GM19025 (cell line): ENCODE data around the gene RASAL2.
"Not testable (repeated sequence)": the region's sequence is repeated elsewhere in the genome, so short reads cannot be mapped to it uniquely, and the experiment has no call there.

Source experiments
- ATAC-seq: cut with Tn5 transposase; IDR thresholded peaks from one replicate; pipeline ENCODE4 v1.9.1; 2021; ENCODE audit warnings: mild to moderate bottlenecking, low read depth, moderate library complexity; ENCODE audit not compliant: unreplicated experiment

RASAL2 gene

DNA sequence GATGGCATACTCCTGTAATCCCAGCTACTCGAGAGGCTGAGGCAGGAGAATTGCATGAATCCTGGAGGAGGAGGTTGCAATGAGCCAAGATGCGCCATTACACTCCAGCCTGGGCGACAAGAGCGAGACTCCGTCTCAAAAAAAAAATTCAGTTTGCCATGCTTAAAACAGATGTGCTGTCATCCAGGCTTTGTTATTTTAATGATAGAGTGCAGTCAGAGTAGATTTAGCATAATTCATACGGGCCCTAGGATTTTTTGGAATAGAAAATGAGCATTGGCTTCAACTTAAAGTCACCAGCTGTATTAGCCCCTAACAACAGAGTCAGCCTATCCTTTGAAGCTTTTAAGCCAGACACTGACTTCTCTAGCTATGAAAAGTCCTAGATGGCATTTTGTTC is 124.6 kb downstream of the RASAL2 start:
- ATAC-seq = no peak

GRCh38 chr1:178220094-178220493 is 126.2 kb downstream of the RASAL2 start:
- no peak for ATAC-seq

- no peak for ATAC-seq
Observed at GRCh38 chr1:178223289-178223688, 129.4 kb downstream of the RASAL2 start.

DNA sequence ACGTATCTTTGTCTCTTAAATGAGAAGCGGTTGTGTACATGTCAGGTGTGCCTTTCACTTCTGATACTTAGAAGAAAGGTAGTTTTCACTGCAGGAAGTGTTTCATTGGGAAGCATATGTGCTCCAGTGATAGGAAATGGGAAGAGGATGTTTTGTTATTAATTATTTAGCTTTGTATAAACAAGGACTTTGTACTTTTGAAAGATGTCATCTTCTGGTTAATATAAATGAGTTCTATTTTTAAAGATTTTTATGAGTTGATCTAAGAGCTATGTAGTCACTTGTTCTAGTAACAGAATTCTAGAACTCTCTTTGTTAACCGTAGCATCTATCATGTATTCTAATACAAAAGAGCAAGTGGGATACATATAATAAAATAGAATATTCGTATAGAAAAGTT is 130.5 kb downstream of the RASAL2 start:
- no peak for ATAC-seq

DNA sequence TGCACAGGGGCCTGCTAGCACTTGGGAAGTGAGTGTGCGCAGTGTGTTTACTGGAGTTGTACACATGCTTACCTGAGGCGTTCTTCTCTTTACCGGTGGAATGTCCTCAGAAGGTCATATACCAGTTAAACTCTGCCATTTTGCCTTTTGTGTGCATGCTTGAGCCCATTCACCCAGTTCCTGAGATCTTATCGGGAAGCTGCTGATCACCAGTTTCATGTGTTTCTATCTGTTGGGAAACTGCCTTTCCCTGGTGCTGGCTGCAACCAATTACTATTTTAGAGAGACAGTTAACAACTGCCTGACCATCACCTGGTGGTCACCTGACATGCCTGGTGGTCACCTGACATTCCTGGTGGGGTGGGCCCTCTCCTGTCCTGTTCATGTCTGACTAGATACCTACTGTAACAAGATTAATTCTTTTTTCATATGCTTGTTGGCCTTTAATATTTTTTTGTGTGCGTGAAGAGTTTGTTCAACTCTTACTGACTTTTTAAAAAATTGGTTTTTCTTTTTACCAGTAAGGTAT is 137.0 kb downstream of the RASAL2 start:
- ATAC-seq = no peak

DNA sequence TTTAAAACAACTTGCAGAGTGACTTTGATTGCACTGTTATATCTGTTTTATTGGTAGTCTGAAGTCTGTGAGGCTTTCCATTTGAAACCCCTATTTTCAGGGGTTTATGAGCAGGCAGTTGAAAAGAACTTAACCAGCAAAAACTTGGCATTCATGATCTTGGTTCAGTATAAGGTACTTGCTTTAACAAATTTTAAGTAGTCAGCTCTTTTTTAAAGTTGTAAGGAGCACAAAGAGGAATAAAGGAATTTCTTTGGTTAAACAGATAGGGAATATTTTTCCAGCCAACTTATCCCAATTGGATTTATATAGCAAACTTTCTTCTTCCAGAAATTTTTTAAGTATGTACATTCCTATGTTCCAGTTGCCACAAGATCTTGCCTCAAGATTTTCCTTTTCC is 138.2 kb downstream of the RASAL2 start:
- no peak for ATAC-seq

- ATAC-seq = no peak
Observed at GRCh38 chr1:178232949-178233348, 139.0 kb downstream of the RASAL2 start.

DNA sequence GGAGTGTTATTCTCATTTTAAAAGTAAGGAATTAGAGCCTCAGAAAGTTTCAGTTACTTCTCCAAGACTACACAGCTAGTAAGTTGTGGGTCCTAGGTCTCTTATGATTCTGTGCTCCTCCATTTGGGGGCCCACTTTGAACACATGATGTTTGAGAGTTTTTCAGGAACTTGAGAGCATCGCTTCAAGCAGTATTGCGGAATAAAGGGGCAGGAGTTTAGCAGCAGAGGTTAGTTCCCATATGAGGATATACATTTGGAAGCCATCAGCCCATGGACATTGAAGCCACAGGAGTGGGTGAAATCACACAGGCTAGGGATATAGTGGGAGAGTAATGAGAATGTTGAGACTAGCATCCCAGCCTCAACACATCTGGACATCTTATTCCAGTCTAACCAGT is 143.2 kb downstream of the RASAL2 start:
- no peak for ATAC-seq

DNA sequence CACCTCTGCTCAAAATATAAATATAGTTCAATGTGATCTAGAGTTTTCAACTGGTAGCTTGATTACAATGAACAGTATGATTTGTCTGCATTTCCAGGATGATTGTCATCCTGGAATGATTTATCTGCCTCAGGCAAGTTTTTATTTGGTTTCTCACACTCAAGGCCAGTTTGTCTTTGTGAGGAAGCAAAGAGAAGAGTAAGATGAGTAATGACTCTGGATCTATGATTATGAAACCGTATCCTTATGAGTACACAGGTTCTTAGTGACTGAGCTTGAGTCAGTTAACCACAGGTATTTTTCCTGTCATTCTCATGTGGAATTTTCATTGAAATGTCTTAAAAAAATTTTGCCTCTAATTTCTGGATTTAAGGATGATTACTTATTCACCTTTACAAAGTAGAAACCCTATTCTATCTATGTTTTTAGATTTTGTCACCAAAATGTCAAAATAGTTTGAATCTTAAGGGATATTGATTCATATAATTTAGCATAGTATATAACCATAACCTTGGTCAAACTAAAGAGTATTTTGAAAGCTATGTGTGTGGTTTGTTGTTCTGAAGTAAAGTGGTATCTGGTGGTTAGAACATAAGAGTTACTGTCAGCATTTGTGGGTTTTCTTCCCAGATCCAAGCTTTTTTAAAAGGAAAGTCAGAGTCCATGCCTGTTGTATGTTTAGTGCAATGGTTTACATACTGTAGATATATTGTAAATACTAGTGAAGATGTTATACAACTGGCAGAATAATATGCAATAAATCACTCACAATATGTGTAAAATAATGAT is 145.0 kb downstream of the RASAL2 start:
- ATAC-seq = no peak

- no peak for ATAC-seq
Observed at GRCh38 chr1:178241057-178241456, 147.2 kb downstream of the RASAL2 start.

- no peak for ATAC-seq
Observed at GRCh38 chr1:178241837-178242236, 147.9 kb downstream of the RASAL2 start.

DNA sequence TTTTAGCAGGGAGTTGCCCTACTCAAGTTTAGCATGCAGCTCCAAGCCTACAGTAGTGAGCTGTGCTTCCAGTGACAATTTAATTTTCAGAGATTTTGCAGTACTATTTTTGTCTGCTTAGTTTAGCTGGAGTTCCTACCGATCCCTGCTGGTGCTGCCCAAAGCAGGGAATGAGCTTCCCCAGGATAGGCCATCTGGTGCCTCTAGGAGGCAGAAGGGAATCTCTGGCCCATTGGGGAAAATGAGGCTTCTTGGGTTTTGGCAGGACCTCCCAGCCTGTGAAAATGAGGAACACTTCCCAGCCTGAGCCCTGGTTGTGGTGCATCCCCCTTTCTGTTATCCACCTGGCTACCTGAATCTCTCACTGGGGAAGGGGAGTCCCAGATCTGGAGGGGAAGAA is 149.2 kb downstream of the RASAL2 start:
- no peak for ATAC-seq

GRCh38 chr1:178243890-178244289 is 150.0 kb downstream of the RASAL2 start:
- ATAC-seq = no peak

GRCh38 chr1:178248284-178248683 is 154.4 kb downstream of the RASAL2 start:
- ATAC-seq = not testable (repeated sequence)

GRCh38 chr1:178253581-178253980 is 159.7 kb downstream of the RASAL2 start:
- ATAC-seq = not testable (repeated sequence)

- ATAC-seq = no peak
Observed at GRCh38 chr1:178254433-178254832, 160.5 kb downstream of the RASAL2 start.

DNA sequence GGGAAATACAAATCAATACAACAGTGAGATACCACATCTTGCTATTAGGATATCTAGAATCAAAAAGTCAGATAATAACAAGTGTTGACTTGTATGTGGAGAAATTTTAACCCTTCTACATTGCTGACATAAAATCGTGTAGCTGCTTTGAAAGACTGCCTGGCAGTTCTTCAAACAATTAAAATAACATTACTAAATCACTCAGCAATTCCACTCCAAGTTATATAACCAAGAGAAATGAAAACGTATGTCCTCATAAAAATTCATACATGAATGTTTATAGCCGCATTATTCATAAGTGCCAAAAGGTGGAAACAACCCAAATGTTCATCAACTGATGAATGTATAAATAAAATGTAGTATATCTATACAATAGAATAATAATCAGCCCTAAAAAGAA is 164.6 kb downstream of the RASAL2 start:
- ATAC-seq = no peak

GRCh38 chr1:178262120-178262500 is 168.2 kb downstream of the RASAL2 start:
- no peak for ATAC-seq

GRCh38 chr1:178263341-178263740 is 169.4 kb downstream of the RASAL2 start:
- ATAC-seq = no peak

- ATAC-seq = no peak
Observed at GRCh38 chr1:178266113-178266512, 172.2 kb downstream of the RASAL2 start.

DNA sequence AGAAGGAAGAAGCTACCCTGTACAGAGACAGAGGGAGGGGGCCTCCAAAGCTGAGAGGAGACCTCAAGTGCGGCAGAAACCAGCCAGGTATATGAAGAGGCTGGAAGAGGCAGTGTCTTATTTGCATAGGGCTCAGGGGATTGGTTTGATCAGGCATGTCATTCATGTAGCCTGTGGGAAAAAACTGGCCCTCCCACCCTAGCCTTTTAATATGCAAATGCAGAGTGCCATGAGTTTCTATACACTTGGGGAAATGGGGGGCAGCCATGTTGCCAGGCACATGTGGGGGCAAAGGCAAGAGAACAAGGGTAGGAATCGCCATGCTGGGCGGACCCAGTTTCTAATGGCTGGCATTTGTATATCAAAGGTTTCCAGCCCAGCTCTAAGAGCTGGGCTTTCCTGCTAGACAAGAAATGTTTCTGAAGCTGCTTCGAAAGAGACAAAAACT is 172.7 kb downstream of the RASAL2 start:
- ATAC-seq = no peak

DNA sequence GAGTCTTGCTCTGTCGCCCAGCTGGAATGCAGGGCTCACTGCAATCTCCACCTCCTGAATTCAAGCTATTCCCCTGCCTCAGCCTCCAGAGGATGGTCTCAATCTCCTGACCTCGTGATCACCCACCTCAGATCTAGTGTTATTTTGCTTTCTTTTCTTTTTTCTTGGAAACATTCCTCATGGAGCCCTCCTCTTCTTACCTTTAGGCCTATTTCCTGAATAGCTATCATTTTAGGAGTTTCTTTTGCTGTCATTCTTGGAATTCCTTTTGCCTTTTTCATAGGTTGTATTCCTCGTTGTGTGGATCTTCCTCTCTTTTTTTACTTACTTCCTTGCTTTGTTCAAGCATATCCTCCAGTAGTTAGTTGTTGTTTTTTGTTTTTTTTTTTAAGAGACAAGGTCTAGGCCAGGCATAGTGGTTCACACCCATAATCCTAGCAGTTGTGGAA is 173.8 kb downstream of the RASAL2 start:
- ATAC-seq = no peak
